Measurements from ENCODE around the gene NUDT3.
A peak's percentile ranks its signal among the peaks of the same experiment; 100 is the strongest.
"Not testable (repeated sequence)": the region's sequence is repeated elsewhere in the genome, so short reads cannot be mapped to it uniquely, and the experiment has no call there.

The NUDT3 gene

GRCh38 chr6:34248727-34249468, 143.6 kb downstream of the NUDT3 start, which contains the start of gene SMIM29:
Gene SMIM29 (minus strand): TSS chr6:34249006. CDS start chr6:34247791, 1,215 bp downstream.
- DNase-seq, result peak; percentile 95

- DNase-seq, result peak; percentile 29
Measured at GRCh38 chr6:34248198-34248726, 144.2 kb downstream of the NUDT3 start.

- no peak for DNase-seq
Measured at GRCh38 chr6:34247481-34248197, 144.8 kb downstream of the NUDT3 start.

GRCh38 chr6:34246563-34247391, 145.7 kb downstream of the NUDT3 start:
- DNase-seq, result peak; percentile 40

- DNase-seq, result no peak
Measured at GRCh38 chr6:34246249-34246562, 146.3 kb downstream of the NUDT3 start.

- DNase-seq, result not testable (repeated sequence)
Measured at GRCh38 chr6:34245761-34246140, 146.7 kb downstream of the NUDT3 start.

GRCh38 chr6:34245032-34245760, 147.3 kb downstream of the NUDT3 start:
- not testable (repeated sequence) for DNase-seq

- DNase-seq, result peak; percentile 72
Measured at GRCh38 chr6:34243901-34244884, 148.3 kb downstream of the NUDT3 start.

- peak; percentile 12 for DNase-seq
Measured at GRCh38 chr6:34243131-34243771, 149.2 kb downstream of the NUDT3 start.

- no peak for DNase-seq
Measured at GRCh38 chr6:34242252-34243130, 150.0 kb downstream of the NUDT3 start.

GRCh38 chr6:34241351-34242215, 150.9 kb downstream of the NUDT3 start:
- DNase-seq, result no peak

GRCh38 chr6:34240329-34241248, 151.9 kb downstream of the NUDT3 start:
- no peak for DNase-seq

GRCh38 chr6:34239893-34240292, 152.6 kb downstream of the NUDT3 start:
- no peak for DNase-seq

- no peak for DNase-seq
Measured at GRCh38 chr6:34239500-34239825, 153.0 kb downstream of the NUDT3 start.

- no peak for DNase-seq
Measured at GRCh38 chr6:34238585-34239499, 153.6 kb downstream of the NUDT3 start.

Data from stimulated activated naive CD4-positive, alpha-beta T cell treated with Interleukin-2 at 50 U/mL for 16 hours (primary cell).